Ishikawa (cell line): ENCODE results near the gene MXI1.
A peak's percentile ranks its signal among the peaks of the same experiment; 100 is the strongest.

ENCODE experiments used
- CEBPB ChIP-seq: IDR thresholded peaks from 2 replicates; pipeline ENCODE4 v1.6.1; 2012
- CREB1 ChIP-seq: IDR thresholded peaks from 2 replicates; pipeline ENCODE4 v1.6.1; 2012; ENCODE audit warnings: low read depth
- EGR1 ChIP-seq: IDR thresholded peaks from 2 replicates; pipeline ENCODE4 v1.6.1; 2012
- EP300 ChIP-seq: IDR thresholded peaks from 2 replicates; pipeline ENCODE4 v1.6.1; 2012; ENCODE audit warnings: borderline replicate concordance
- FOXM1 ChIP-seq: IDR thresholded peaks from 2 replicates; pipeline ENCODE4 v1.6.1; 2012; ENCODE audit warnings: low read depth, borderline replicate concordance
- MAX ChIP-seq: IDR thresholded peaks from 2 replicates; pipeline ENCODE4 v1.6.1; 2012
- NFIC ChIP-seq: IDR thresholded peaks from 2 replicates; pipeline ENCODE4 v1.6.1; 2012
- RAD21 ChIP-seq: IDR thresholded peaks from 2 replicates; pipeline ENCODE4 v1.6.1; 2012; ENCODE audit warnings: low read depth
- REST ChIP-seq: IDR thresholded peaks from 2 replicates; pipeline ENCODE4 v1.6.1; 2012; ENCODE audit warnings: low read depth, mild to moderate bottlenecking
- TAF1 ChIP-seq: IDR thresholded peaks from 2 replicates; pipeline ENCODE4 v1.6.1; 2012; ENCODE audit warnings: low read depth, mild to moderate bottlenecking
- TCF12 ChIP-seq: IDR thresholded peaks from 2 replicates; pipeline ENCODE4 v1.6.1; 2012; ENCODE audit warnings: low read depth
- TEAD4 ChIP-seq: IDR thresholded peaks from 2 replicates; pipeline ENCODE4 v1.6.1; 2012
- USF1 ChIP-seq: IDR thresholded peaks from 2 replicates; pipeline ENCODE4 v1.6.1; 2012
- YY1 ChIP-seq: IDR thresholded peaks from 2 replicates; pipeline ENCODE4 v1.6.1; 2012; ENCODE audit warnings: low read depth

DNA sequence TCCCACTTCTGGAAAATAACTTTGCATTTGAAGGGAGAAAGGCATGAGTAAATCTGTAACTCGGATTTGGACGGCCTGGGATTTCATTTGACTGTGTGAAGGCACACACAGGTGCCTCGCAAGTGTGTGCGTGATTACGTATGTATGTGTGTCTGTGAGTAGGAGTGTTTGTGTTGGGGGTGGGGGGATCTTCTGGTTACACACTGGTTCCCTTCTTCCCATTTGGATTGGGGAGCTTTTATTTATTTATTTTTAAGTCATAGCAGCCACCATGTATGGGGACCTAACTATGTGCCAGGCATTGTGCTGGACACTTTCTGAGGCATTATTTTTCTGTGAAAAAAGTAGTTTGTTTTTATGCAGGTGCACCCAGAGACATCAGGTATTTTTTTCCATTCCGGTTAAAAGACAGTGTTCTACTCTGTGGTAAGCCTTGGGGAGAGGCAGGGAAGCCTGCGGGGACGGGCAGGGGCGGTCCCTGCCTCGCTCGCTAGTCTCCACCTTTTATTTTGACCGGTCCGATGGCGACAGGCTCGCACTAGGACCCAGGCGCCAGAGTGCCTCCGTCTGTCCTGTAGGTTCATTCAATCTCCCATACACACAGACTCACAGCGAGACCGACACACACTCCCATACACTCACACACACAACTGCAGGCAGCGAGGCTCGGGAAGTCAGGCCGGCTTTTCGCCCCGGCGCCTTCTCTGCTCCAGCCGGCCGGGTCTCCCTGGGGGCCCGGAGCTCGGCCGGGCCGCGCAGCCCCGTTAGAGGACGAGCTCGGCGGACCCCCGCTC, at the start of gene MXI1:
- TF ChIP-seq YY1, result peak; percentile 74
- TF ChIP-seq NFIC, result peak; percentile 37; the same call in 1 of the 2 replicates
- TF ChIP-seq RAD21, result peak; percentile 14; the same call in 1 of the 2 replicates
- peak; percentile 21; the same call in 1 of the 2 replicates for TF ChIP-seq EP300
- peak; percentile 60; the same call in 1 of the 2 replicates for TF ChIP-seq TAF1
- TF ChIP-seq FOXM1, result no peak
- TF ChIP-seq EGR1, result no peak
- TF ChIP-seq REST, result no peak
- TF ChIP-seq TEAD4, result 0 out of 2 replicates have a peak, but pooled peaks have one; percentile 36
- TF ChIP-seq CEBPB, result no peak
- peak; percentile 75 for TF ChIP-seq MAX
- TF ChIP-seq USF1, result peak; percentile 34; the same call in 1 of the 2 replicates
- TF ChIP-seq CREB1, result no peak
- TF ChIP-seq TCF12, result no peak; the same call in 1 of the 2 replicates
